CD4-positive, alpha-beta T cell treated with Interleukin-10 for 1 hour (primary cell): ENCODE data around the gene CDHR2.
"Not testable (repeated sequence)": the region's sequence is repeated elsewhere in the genome, so short reads cannot be mapped to it uniquely, and the experiment has no call there.

Experiments used
- DNase-seq: peaks from one replicate; pipeline ENCODE4 v3.0.0-alpha.2; 2020

Gene CDHR2

GRCh38 chr5:176599749-176600430, 50.7 kb downstream of the CDHR2 start:
- not testable (repeated sequence) for DNase-seq

GRCh38 chr5:176601901-176602482, 52.9 kb downstream of the CDHR2 start:
- DNase-seq: no peak

- DNase-seq: no peak
These were observed 53.9 kb downstream of the CDHR2 start for GRCh38 chr5:176603091-176603490.

GRCh38 chr5:176606032-176606431, 56.9 kb downstream of the CDHR2 start:
- DNase-seq: no peak

- DNase-seq: no peak
These were observed 57.7 kb downstream of the CDHR2 start for GRCh38 chr5:176606875-176607274.

- DNase-seq: no peak
These were observed 59.1 kb downstream of the CDHR2 start for GRCh38 chr5:176608142-176608705.

- DNase-seq: no peak
These were observed 60.0 kb downstream of the CDHR2 start for GRCh38 chr5:176608937-176609723.

- peak; percentile 56 for DNase-seq
These were observed 60.7 kb downstream of the CDHR2 start, which contains the start of gene GPRIN1 for GRCh38 chr5:176609724-176610434. GPRIN1 (minus strand) TSS chr5:176610156; CDS start chr5:176599834, 10,322 bp downstream.

GRCh38 chr5:176610435-176610773, 61.3 kb downstream of the CDHR2 start:
- DNase-seq: no peak

GRCh38 chr5:176611435-176611834, 62.3 kb downstream of the CDHR2 start:
- DNase-seq: peak; percentile 54

- DNase-seq: no peak
These were observed 62.9 kb downstream of the CDHR2 start for GRCh38 chr5:176612008-176612407.

- DNase-seq: no peak
These were observed 63.7 kb downstream of the CDHR2 start for GRCh38 chr5:176612855-176613254.

- no peak for DNase-seq
These were observed 65.8 kb downstream of the CDHR2 start for GRCh38 chr5:176614805-176615478.

- no peak for DNase-seq
These were observed 67.4 kb downstream of the CDHR2 start for GRCh38 chr5:176616511-176616910.

- no peak for DNase-seq
These were observed 69.6 kb downstream of the CDHR2 start for GRCh38 chr5:176618783-176619182.

GRCh38 chr5:176619203-176619568, 70.0 kb downstream of the CDHR2 start:
- peak; percentile 84 for DNase-seq

- DNase-seq: no peak
These were observed 70.6 kb downstream of the CDHR2 start for GRCh38 chr5:176619569-176620332.

GRCh38 chr5:176620333-176620981, 71.3 kb downstream of the CDHR2 start:
- no peak for DNase-seq

- DNase-seq: no peak
These were observed 72.5 kb downstream of the CDHR2 start for GRCh38 chr5:176621661-176622079.

- no peak for DNase-seq
These were observed 75.0 kb downstream of the CDHR2 start for GRCh38 chr5:176624142-176624541.

- DNase-seq: no peak
These were observed 75.8 kb downstream of the CDHR2 start for GRCh38 chr5:176624938-176625337.
